Measurements from ENCODE around the gene APOF.
"Not testable (repeated sequence)": the region's sequence is repeated elsewhere in the genome, so short reads cannot be mapped to it uniquely, and the experiment has no call there.

The APOF gene

GRCh38 chr12:56361487-56362129 is 1.0 kb downstream of the APOF start:
- DNase-seq = no peak

- DNase-seq = peak; percentile 100
Observed at GRCh38 chr12:56359851-56360767, 2.5 kb downstream of the APOF start, which contains the start of gene STAT2. Gene STAT2 (minus strand): TSS chr12:56360107. CDS start chr12:56356571, 3,536 bp downstream.

GRCh38 chr12:56358836-56359532 is 3.7 kb downstream of the APOF start:
- DNase-seq = peak; percentile 15

- no peak for DNase-seq
Observed at GRCh38 chr12:56351325-56351724, 11.3 kb downstream of the APOF start.

GRCh38 chr12:56350662-56351061 is 12.0 kb downstream of the APOF start:
- no peak for DNase-seq

GRCh38 chr12:56348776-56349175 is 13.9 kb downstream of the APOF start:
- DNase-seq = no peak

GRCh38 chr12:56347255-56347654 is 15.4 kb downstream of the APOF start:
- not testable (repeated sequence) for DNase-seq

- DNase-seq = peak; percentile 27
Observed at GRCh38 chr12:56346675-56347074, 16.0 kb downstream of the APOF start.

- not testable (repeated sequence) for DNase-seq
Observed at GRCh38 chr12:56342290-56342689, 20.4 kb downstream of the APOF start.

GRCh38 chr12:56341616-56342015 is 21.0 kb downstream of the APOF start:
- no peak for DNase-seq

- DNase-seq = no peak
Observed at GRCh38 chr12:56339158-56339422, 23.6 kb downstream of the APOF start.

- peak; percentile 94 for DNase-seq
Observed at GRCh38 chr12:56338308-56339157, 24.1 kb downstream of the APOF start, which contains the start of gene IL23A. Gene IL23A (plus strand): TSS chr12:56338884. CDS start chr12:56339045, 161 bp downstream.

GRCh38 chr12:56337753-56338251 is 24.9 kb downstream of the APOF start:
- no peak for DNase-seq

GRCh38 chr12:56336361-56337167 is 26.1 kb downstream of the APOF start:
- DNase-seq = peak; percentile 11

GRCh38 chr12:56335527-56335926 is 27.1 kb downstream of the APOF start:
- DNase-seq = not testable (repeated sequence)

- DNase-seq = no peak
Observed at GRCh38 chr12:56334490-56334793, 28.2 kb downstream of the APOF start.

- peak; percentile 98 for DNase-seq
Observed at GRCh38 chr12:56333679-56334489, 28.8 kb downstream of the APOF start, which contains the start of gene PAN2. Gene PAN2 (minus strand): TSS chr12:56334000. CDS start chr12:56333094, 906 bp downstream.

- DNase-seq = no peak
Observed at GRCh38 chr12:56333197-56333678, 29.4 kb downstream of the APOF start.

GRCh38 chr12:56332512-56333196 is 30.0 kb downstream of the APOF start:
- no peak for DNase-seq

Measured in CD4-positive, alpha-beta T cell treated with Interleukin-17A for 1 hour (primary cell).